Measurements from ENCODE around the gene APOL5. TPM values are rescaled to one million over a fixed set of nuclear protein-coding genes. Genes with fewer than 3 reads are reported as not detected.

The APOL5 gene
- total RNA-seq, 4 donors from 2014 or later: 0.42 TPM; not detected in 3

GRCh38 chr22:35681454-35682052 lies 36.1 kb upstream of the APOL5 start:
- H3K36me3 ChIP-seq: no peaks in the 10 kb centered on the region
- no peaks in the 10 kb centered on the region for H3K9me3 ChIP-seq
- TF ChIP-seq POLR2AphosphoS5 (IDR thresholded peaks at IDR 0.05): no peak
- TF ChIP-seq EP300 (IDR thresholded peaks at IDR 0.05): no peak
- no peak for TF ChIP-seq POLR2A (IDR thresholded peaks at IDR 0.05)
- TF ChIP-seq CTCF (IDR thresholded peaks at IDR 0.05): no peak
- no peak overlapping the region for H3K4me3 ChIP-seq
- no peaks in the 10 kb centered on the region for H3K27me3 ChIP-seq
- DNase-seq (ENCODE audit: low spot score in 2 of 2): no peak
- H3K4me1 ChIP-seq: no peaks in the 10 kb centered on the region
- WGBS: 60% methylated on average over 4 of the region's 4 CpGs
- no peak overlapping the region for H3K27ac ChIP-seq

GRCh38 chr22:35683560-35683959 lies 34.1 kb upstream of the APOL5 start:
- H3K4me3 ChIP-seq: no peak overlapping the region
- H3K27me3 ChIP-seq: no peaks in the 10 kb centered on the region
- H3K4me1 ChIP-seq: no peaks in the 10 kb centered on the region
- 96% methylated on average over 1 of the region's 1 CpG for WGBS
- no peaks in the 10 kb centered on the region for H3K36me3 ChIP-seq
- H3K9me3 ChIP-seq: no peaks in the 10 kb centered on the region
- DNase-seq (ENCODE audit: low spot score in 2 of 2): no peak
- no peak overlapping the region for H3K27ac ChIP-seq
- TF ChIP-seq EP300 (IDR thresholded peaks at IDR 0.05): no peak
- TF ChIP-seq POLR2A (IDR thresholded peaks at IDR 0.05): no peak
- TF ChIP-seq POLR2AphosphoS5 (IDR thresholded peaks at IDR 0.05): no peak
- no peak for TF ChIP-seq CTCF (IDR thresholded peaks at IDR 0.05)

DNA sequence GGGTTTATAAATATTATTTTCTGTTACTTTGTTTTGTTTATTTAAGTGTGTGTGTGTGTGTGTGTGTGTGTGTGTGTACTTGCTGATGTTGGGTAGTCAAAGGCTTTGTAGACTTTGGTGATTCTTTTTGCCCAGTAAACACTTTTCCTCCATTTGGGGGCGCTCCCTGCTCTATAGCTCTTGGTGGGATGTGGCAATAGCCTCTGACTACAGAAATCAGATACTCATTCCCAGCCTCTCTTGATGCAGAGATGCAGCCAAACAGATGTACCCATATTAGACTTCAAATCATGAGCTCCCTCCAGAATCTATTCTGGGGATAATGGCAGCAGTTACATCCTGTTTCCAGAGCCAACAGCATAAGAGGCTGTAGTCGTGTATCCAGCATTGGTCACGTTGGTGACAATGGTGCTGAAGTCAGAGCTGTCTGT lies 33.4 kb upstream of the APOL5 start:
- Histone ChIP-seq H3K36me3 (no peaks in the 10 kb centered on the region), H3K27me3 (no peaks in the 10 kb centered on the region), H3K4me3 (no peak overlapping the region), H3K27ac (no peak overlapping the region), H3K4me1 (no peaks in the 10 kb centered on the region), H3K9me3 (no peaks in the 10 kb centered on the region)
- TF ChIP-seq POLR2A (IDR thresholded peaks at IDR 0.05): no peak
- no peak for TF ChIP-seq EP300 (IDR thresholded peaks at IDR 0.05)
- no peak for TF ChIP-seq CTCF (IDR thresholded peaks at IDR 0.05)
- TF ChIP-seq POLR2AphosphoS5 (IDR thresholded peaks at IDR 0.05): no peak
- no peak for DNase-seq (ENCODE audit: low spot score in 2 of 2)
- WGBS: 24% methylated on average over 3 of the region's 3 CpGs

GRCh38 chr22:35684732-35685131 lies 32.9 kb upstream of the APOL5 start:
- Histone ChIP-seq H3K9me3 (no peaks in the 10 kb centered on the region), H3K36me3 (no peaks in the 10 kb centered on the region), H3K27me3 (no peaks in the 10 kb centered on the region), H3K27ac (no peak overlapping the region), H3K4me3 (no peak overlapping the region), H3K4me1 (no peaks in the 10 kb centered on the region)
- DNase-seq (ENCODE audit: low spot score in 2 of 2): no peak
- TF ChIP-seq EP300 (IDR thresholded peaks at IDR 0.05) (no peak), CTCF (IDR thresholded peaks at IDR 0.05) (no peak), POLR2AphosphoS5 (IDR thresholded peaks at IDR 0.05) (no peak), POLR2A (IDR thresholded peaks at IDR 0.05) (no peak)

GRCh38 chr22:35685731-35686130 lies 31.9 kb upstream of the APOL5 start:
- no peaks in the 10 kb centered on the region for H3K27me3 ChIP-seq
- TF ChIP-seq EP300 (IDR thresholded peaks at IDR 0.05) (no peak), POLR2AphosphoS5 (IDR thresholded peaks at IDR 0.05) (no peak), POLR2A (IDR thresholded peaks at IDR 0.05) (no peak), CTCF (IDR thresholded peaks at IDR 0.05) (no peak)
- no peaks in the 10 kb centered on the region for H3K9me3 ChIP-seq
- no peaks in the 10 kb centered on the region for H3K36me3 ChIP-seq
- no peaks in the 10 kb centered on the region for H3K4me1 ChIP-seq
- H3K27ac ChIP-seq: no peak overlapping the region
- 82% methylated on average over 11 of the region's 11 CpGs for whole genome bisulfite sequencing
- no peak overlapping the region for H3K4me3 ChIP-seq
- no peak for DNase-seq (ENCODE audit: low spot score in 2 of 2)

Measured in suprapubic skin (tissue), 4 donors.